PC-3 (cell line): ENCODE measurements around the gene RBMS3. TPM values are rescaled to one million over a fixed set of nuclear protein-coding genes. Genes with fewer than 3 reads are reported as not detected.
"Not testable (repeated sequence)": the region's sequence is repeated elsewhere in the genome, so short reads cannot be mapped to it uniquely, and the experiment has no call there.

Source experiments
- ATAC-seq: fragments of 200-7000 bp; cut with Tn5 transposase; 2 replicates; pipeline ENCODE4 v1.9.1; 2020; ENCODE audit warnings: mild to moderate bottlenecking, moderate library complexity
- Bru-seq: library from RNA; stranded (reverse); fragments of 400-500 nt; gene quantifications from one replicate; lab custom pipeline; 2021; lab: Mats Ljungman, UMichigan
- BruChase-seq, 2 experiments: library from RNA; stranded (reverse); fragments of 400-500 nt; gene quantifications; one replicate each; lab custom pipeline; 2021; lab: Mats Ljungman, UMichigan
- BruUV-seq: library from RNA; stranded (reverse); fragments of 400-500 nt; replicated peaks from 2 replicates; lab custom pipeline; 2021; lab: Mats Ljungman, UMichigan
- CTCF ChIA-PET: fragments of 300-600 bp; sonication (Branson Sonifier 250); formaldehyde crosslinking; loops from one replicate; lab custom pipeline; 2022; ENCODE audit warnings: antibody characterized with exemption; lab: Charles Lee
- POLR2A ChIA-PET: fragments of 300-600 bp; sonication (Branson Sonifier 250); formaldehyde crosslinking; loops from one replicate; lab custom pipeline; 2022; ENCODE audit warnings: antibody characterized with exemption; ENCODE audit not compliant: unreplicated experiment; lab: Charles Lee
- DNase-seq: peaks from one replicate; pipeline ENCODE4 v3.0.0-alpha.2; 2015
- H2AFZ ChIP-seq: fragments of 300-600 bp; sonication (generic); 2 replicates; pipeline ENCODE4 v1.6.0; 2016; ENCODE audit warnings: antibody characterized with exemption, low read length
- H3F3A ChIP-seq: fragments of 300-600 bp; sonication (generic); one replicate; pipeline ENCODE4 v1.6.0; 2017; ENCODE audit warnings: antibody characterized with exemption, low read length, control low read depth, mild to moderate bottlenecking; ENCODE audit not compliant: unreplicated experiment
- H3K27ac ChIP-seq: fragments of 300-600 bp; sonication (generic); 2 replicates; pipeline ENCODE4 v1.5.1; 2016; ENCODE audit warnings: mild to moderate bottlenecking, low read length
- H3K27me3 ChIP-seq: fragments of 300-600 bp; sonication (generic); 2 replicates; pipeline ENCODE4 v1.6.1; 2016; ENCODE audit warnings: low read length, mixed read lengths
- H3K36me3 ChIP-seq: fragments of 300-600 bp; sonication (generic); 2 replicates; pipeline ENCODE4 v1.6.1; 2016; ENCODE audit warnings: low read depth, mixed run types, low read length, mixed read lengths
- H3K4me1 ChIP-seq: fragments of 300-600 bp; sonication (generic); 2 replicates; pipeline ENCODE4 v1.5.1; 2016; ENCODE audit warnings: low read length; ENCODE audit not compliant: insufficient read depth
- H3K4me2 ChIP-seq: fragments of 300-600 bp; sonication (generic); 2 replicates; pipeline ENCODE4 v1.6.0; 2016; ENCODE audit warnings: low read length
- H3K4me3 ChIP-seq: fragments of 300-600 bp; sonication (generic); 2 replicates; pipeline ENCODE4 v1.5.1; 2016; ENCODE audit warnings: mild to moderate bottlenecking, low read length, mixed read lengths
- H3K79me2 ChIP-seq: fragments of 300-600 bp; sonication (generic); 2 replicates; pipeline ENCODE4 v1.6.1; 2017; ENCODE audit warnings: low read length, mixed read lengths
- H3K9ac ChIP-seq: fragments of 300-600 bp; sonication (generic); 2 replicates; pipeline ENCODE4 v1.6.0; 2016; ENCODE audit warnings: mild to moderate bottlenecking, low read length
- H3K9me2 ChIP-seq: fragments of 300-600 bp; sonication (generic); replicated peaks from 2 replicates; pipeline ENCODE4 v1.6.1; 2016; ENCODE audit warnings: mixed run types, low read length, mixed read lengths
- H3K9me3 ChIP-seq: fragments of 300-600 bp; sonication (generic); 2 replicates; pipeline ENCODE4 v1.6.1; 2016; ENCODE audit warnings: low read length, mixed read lengths
- H4K20me1 ChIP-seq: fragments of 300-600 bp; sonication (generic); 2 replicates; pipeline ENCODE4 v1.6.1; 2016; ENCODE audit warnings: low read length, mixed read lengths
- EZH2 ChIP-seq: fragments of 300-600 bp; sonication (generic); IDR thresholded peaks from one replicate; pipeline ENCODE4 v1.6.1; 2017; ENCODE audit warnings: antibody characterized with exemption, mild to moderate bottlenecking, low read length; ENCODE audit not compliant: unreplicated experiment
- EZH2phosphoT487 ChIP-seq: fragments of 300-600 bp; sonication (generic); IDR thresholded peaks from 2 replicates; pipeline ENCODE4 v1.6.1; 2018; ENCODE audit warnings: mild to moderate bottlenecking, antibody characterized with exemption, low read length, borderline replicate concordance
- intact Hi-C: fragments of 100-400 bp; cut with micrococcal nuclease; formaldehyde crosslinking; loops from 2 replicates; pipeline ENCODE4 v1.9.0; 2023
- long read RNA-seq: library from polyadenylated mRNA; unstranded; transcript quantifications from one replicate; pipeline ENCODE4 v2.0.0, GENCODE V29; 2021; ENCODE audit not compliant: unreplicated experiment
- total RNA-seq: library from RNA; depleted of rRNA; stranded (reverse); fragments of >200 nt; gene quantifications from 2 replicates; pipeline ENCODE4 v1.2.3, GENCODE V29; 2014; rRNA removed
- TF ChIP-seq, protein P1 (sequence below): fragments of 300-600 bp; sonication (generic); conservative IDR thresholded peaks from 2 replicates; pipeline ENCODE4 v1.5.1; 2017; ENCODE audit warnings: antibody characterized with exemption, low read depth, mild to moderate bottlenecking, low read length

The RBMS3 gene
- total RNA-seq (5.4 and 13.5 TPM in 2 replicates), Bru-seq, nascent RNA (percentile 47 among the genes with signal in this experiment), BruChase-seq, experiment 1, labeled RNA remaining after a 6-hour chase (percentile 39 among the genes with signal in this experiment), BruChase-seq, experiment 2, labeled RNA remaining after a 2-hour chase (percentile 47 among the genes with signal in this experiment)
- long read RNA-seq, full-length matches to known transcripts, result 4 of 14 reads
- long read RNA-seq, partial matches to known transcripts, result 3 of 14 reads
- long read RNA-seq, other reads (novel, unspliced or antisense), result 7 of 14 reads

DNA sequence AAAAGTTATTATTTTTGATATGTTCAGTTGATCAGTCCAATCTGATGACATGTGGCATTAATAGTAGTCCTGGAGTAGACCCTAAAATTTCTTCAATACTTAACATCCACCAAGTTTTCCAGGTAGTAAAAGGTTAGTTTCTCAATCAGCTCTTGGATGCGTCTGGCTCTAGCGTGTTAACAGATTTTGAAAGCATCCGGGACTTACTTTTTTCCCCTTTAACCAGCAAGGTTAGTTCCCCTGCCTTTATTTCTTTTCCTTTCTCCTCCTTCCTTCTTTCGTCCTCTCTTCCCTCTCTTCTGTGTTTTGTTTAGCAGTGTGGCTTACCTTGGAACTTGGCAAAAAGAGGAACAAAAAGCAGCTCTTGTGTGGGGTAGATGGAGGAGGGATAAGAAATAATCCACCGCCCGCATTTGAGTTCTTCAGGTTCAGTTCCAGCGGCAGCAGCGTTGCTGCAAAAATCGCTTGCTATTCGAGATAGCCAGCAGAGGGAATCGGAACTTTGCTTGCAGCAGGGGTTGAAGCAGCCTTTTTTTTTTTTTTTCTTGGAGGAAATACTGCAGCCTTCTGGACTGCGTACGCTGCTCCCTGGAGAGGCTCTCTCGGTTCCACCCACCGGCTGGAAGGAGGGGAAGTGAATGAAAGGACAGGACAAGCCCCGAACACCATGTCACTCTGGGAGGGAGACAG is at the start of gene RBMS3:
Gene RBMS3, plus strand, starts transcription at position 668 of the 690 bp plus-strand sequence.
- ChIA-PET CTCF (interaction anchor here (0.7 to 1.9 kb wide), 5 partner anchors 92 to 670 kb away, joined by 4 to 9 read pairs (median 5); no protein-coding TSS in a partner anchor), POLR2A (interaction anchor here (0.5 to 0.7 kb wide), 6 partner anchors 24 to 468 kb away, joined by 3 to 12 read pairs (median 4); no protein-coding TSS in a partner anchor)
- peak within 1 kb of the TSS; percentile 69 for H3K27ac ChIP-seq
- H3K4me1 ChIP-seq, result peaks cover 23% of the 10 kb centered on the region
- H2AFZ ChIP-seq, result peak within 1 kb of the TSS; percentile 90
- H3K9me2 ChIP-seq, result no peaks in the 10 kb centered on the region
- peak within 1 kb of the TSS; percentile 84 for H3K4me2 ChIP-seq
- no peaks in the 10 kb centered on the region for H3K36me3 ChIP-seq
- H3F3A ChIP-seq, result no peaks in the 10 kb centered on the region
- ATAC-seq (peak; percentile 83), DNase-seq (peak; percentile 91)
- H3K79me2 ChIP-seq, result peaks cover 42% of the 10 kb centered on the region
- no peaks in the 10 kb centered on the region for H3K27me3 ChIP-seq
- TF ChIP-seq, protein P1, sequence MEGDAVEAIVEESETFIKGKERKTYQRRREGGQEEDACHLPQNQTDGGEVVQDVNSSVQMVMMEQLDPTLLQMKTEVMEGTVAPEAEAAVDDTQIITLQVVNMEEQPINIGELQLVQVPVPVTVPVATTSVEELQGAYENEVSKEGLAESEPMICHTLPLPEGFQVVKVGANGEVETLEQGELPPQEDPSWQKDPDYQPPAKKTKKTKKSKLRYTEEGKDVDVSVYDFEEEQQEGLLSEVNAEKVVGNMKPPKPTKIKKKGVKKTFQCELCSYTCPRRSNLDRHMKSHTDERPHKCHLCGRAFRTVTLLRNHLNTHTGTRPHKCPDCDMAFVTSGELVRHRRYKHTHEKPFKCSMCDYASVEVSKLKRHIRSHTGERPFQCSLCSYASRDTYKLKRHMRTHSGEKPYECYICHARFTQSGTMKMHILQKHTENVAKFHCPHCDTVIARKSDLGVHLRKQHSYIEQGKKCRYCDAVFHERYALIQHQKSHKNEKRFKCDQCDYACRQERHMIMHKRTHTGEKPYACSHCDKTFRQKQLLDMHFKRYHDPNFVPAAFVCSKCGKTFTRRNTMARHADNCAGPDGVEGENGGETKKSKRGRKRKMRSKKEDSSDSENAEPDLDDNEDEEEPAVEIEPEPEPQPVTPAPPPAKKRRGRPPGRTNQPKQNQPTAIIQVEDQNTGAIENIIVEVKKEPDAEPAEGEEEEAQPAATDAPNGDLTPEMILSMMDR, result peak; percentile 58
- TF ChIP-seq EZH2, result no peak
- H4K20me1 ChIP-seq, result no peaks in the 10 kb centered on the region
- intact Hi-C loops, result loop anchor here (1.0 to 10.0 kb wide), 9 partner anchors 78 to 484 kb away; no protein-coding TSS in a partner anchor
- BruUV-seq, result TSS peak; percentile 79
- peak within 1 kb of the TSS; percentile 71 for H3K4me3 ChIP-seq
- no peaks in the 10 kb centered on the region for H3K9me3 ChIP-seq
- peak within 1 kb of the TSS; percentile 69 for H3K9ac ChIP-seq

DNA sequence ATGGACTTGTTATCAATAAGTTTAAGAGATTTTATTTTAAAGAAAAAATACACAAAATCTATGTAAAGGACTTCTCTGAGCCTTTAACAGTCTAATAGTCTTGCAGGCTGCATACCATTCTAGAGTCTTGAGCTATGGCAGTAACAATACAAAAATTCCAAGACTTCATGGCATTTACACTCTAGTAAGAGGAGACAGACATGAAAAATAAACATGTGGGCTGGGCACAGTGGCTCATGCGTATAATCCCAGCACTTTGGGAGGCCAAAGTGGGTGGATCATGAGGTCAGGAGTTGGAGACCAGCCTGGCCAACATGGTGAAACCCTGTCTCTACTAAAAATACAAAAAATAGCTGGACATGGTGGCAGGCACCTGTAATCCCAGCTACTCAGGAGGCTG is 47.7 kb upstream of the RBMS3 start:
- H3K4me3 ChIP-seq, H3K27me3 ChIP-seq, H3K36me3 ChIP-seq, DNase-seq, ATAC-seq, BruUV-seq, H4K20me1 ChIP-seq, H3K4me2 ChIP-seq, H2AFZ ChIP-seq, H3K9ac ChIP-seq, CTCF ChIA-PET, H3K79me2 ChIP-seq, H3K9me2 ChIP-seq, intact Hi-C loops, H3K4me1 ChIP-seq, POLR2A ChIA-PET, H3F3A ChIP-seq, H3K9me3 ChIP-seq, H3K27ac ChIP-seq: not testable (repeated sequence)

DNA sequence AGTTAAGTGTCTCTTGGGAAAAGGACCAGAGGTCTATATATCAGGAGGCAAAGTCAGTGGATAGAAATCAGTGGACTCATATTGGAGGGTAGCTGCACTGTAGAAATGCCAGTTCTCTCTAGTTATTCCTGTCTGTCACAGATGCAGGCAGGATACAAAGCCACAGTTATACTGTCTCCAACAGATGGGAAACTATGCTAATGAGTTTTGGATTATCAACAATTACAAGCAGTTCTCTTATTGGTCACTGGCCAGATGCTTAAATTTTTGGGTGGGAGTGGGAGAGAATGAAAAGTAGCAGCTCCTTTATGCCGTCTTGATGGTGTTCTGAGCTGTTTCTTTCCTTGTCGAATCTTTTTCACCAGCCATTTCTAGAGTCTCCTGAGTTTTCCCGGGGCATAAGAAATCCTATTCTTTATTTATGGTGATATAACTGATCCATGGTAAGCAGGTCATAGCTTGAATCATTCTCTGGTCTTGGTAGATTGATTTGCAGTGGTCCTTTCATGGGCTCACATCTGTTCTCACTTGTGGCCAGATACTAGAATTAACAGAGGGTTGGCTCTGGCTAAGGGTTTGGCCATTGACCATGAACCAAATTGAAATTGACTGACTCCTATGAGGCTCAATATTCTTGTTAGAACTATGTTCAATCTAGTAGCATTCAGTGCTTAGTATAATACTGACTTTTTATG is 44.6 kb upstream of the RBMS3 start:
- TF ChIP-seq EZH2 (no peak), EZH2phosphoT487 (no peak)
- TF ChIP-seq, protein P1, result no peak
- Histone ChIP-seq H3K36me3 (no peaks in the 10 kb centered on the region), H3K4me2 (no peak overlapping the region), H3K9me3 (no peaks in the 10 kb centered on the region), H3K79me2 (no peaks in the 10 kb centered on the region), H3K9me2 (no peaks in the 10 kb centered on the region), H4K20me1 (no peaks in the 10 kb centered on the region), H3K4me3 (no peak overlapping the region), H3K27ac (no peak overlapping the region), H3F3A (no peaks in the 10 kb centered on the region), H3K27me3 (no peaks in the 10 kb centered on the region), H3K4me1 (peaks cover 19% of the 10 kb centered on the region), H3K9ac (no peak overlapping the region), H2AFZ (no peak overlapping the region)
- no TSS peak for BruUV-seq
- DNase-seq, result no peak
- intact Hi-C loops, result no loop called here
- POLR2A ChIA-PET, result no interaction called here
- CTCF ChIA-PET, result no interaction called here
- ATAC-seq, result no peak
